HG02588 (cell line): ENCODE data around the gene WDTC1.
"Not testable (repeated sequence)": the region's sequence is repeated elsewhere in the genome, so short reads cannot be mapped to it uniquely, and the experiment has no call there.

Experiments used
- ATAC-seq: cut with Tn5 transposase; IDR thresholded peaks from one replicate; pipeline ENCODE4 v1.9.1; 2021; ENCODE audit warnings: mild to moderate bottlenecking, moderate library complexity; ENCODE audit not compliant: unreplicated experiment

WDTC1 gene

DNA sequence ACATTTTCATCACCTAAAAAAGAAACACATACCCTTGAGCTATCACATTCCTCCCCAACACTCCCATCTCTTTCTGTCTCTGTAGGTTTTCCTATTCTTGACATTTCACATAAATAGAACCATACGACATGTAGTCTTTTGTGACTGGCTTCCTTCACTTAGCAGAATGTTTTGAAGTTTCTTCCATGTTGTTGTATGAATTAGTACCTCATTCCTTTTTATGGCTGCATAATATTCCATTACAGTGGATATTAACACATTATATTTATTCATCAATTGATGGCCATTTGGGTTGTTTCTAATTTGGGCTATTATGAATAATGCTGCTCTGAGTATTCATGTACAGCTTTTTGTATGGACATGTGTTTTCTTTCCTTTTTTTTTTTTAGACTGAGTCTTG is 11.8 kb downstream of the WDTC1 start:
- ATAC-seq: no peak

- ATAC-seq: no peak
Observed at GRCh38 chr1:27253596-27253995, 19.2 kb downstream of the WDTC1 start.

GRCh38 chr1:27255136-27255535 is 20.7 kb downstream of the WDTC1 start:
- ATAC-seq: no peak

- no peak for ATAC-seq
Observed at GRCh38 chr1:27257155-27257554, 22.7 kb downstream of the WDTC1 start.

DNA sequence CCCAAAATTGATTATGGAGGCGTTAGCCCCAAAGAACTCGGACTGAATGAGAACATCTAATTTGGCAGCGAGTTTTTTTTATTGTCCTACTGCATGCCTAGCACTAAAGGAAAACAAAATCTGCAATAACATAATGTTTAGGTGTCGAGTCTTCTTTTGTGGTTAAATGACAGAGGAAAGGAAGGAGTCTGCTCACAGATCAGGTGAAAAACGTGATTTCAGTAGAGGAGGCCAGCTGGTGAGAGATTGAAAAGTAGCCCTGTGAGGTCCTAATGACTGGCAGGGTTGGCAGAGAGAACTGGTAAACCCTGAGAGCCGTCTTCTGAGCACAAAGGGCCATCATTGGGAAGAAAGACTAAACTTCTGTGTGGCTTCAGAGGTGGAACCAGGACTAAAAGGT is 24.2 kb downstream of the WDTC1 start:
- no peak for ATAC-seq

DNA sequence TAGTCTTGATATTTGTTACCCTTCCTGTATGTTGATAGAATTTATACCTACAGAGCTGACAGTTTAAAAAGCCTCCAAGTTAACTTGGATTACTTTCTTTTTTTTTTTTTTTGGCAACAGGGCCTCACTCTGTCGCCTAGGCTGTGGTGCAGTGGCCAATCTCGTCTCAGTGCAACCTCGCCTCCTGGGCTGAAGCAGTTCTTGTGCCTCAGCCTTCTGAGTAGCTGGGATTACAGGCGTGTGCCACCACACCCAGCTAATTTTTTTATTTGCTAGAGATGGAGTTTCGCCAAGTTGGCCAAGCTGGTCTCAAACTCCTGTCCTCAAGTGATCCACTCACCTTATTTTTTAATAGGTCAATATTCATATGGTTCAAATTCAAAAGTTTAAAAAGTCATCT is 32.7 kb downstream of the WDTC1 start:
- no peak for ATAC-seq

- ATAC-seq: no peak
Observed at GRCh38 chr1:27269276-27269675, 34.8 kb downstream of the WDTC1 start.

DNA sequence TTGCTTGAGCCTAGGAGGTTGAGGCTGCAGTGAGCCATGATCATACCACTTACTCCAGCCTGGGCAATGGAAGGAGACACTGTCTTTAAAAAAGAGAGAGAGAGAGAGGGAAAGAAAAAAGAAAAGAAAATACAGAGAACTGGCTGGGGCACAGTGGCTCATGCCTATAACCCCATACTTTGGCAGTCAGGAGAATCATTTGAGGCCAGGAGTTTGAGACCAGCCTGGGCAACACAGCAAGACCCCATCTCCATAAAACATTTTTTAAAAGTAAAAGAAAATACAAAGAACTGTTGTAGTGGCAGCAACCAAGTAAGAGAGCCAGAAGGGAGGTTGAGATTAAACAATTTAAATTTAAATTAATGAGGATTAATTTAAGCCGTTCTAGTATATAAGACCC is 39.8 kb downstream of the WDTC1 start:
- ATAC-seq: no peak

- no peak for ATAC-seq
Observed at GRCh38 chr1:27275696-27276095, 41.3 kb downstream of the WDTC1 start.

- ATAC-seq: no peak
Observed at GRCh38 chr1:27284425-27285273, 50.2 kb downstream of the WDTC1 start.

- no peak for ATAC-seq
Observed at GRCh38 chr1:27285274-27285660, 50.8 kb downstream of the WDTC1 start.

DNA sequence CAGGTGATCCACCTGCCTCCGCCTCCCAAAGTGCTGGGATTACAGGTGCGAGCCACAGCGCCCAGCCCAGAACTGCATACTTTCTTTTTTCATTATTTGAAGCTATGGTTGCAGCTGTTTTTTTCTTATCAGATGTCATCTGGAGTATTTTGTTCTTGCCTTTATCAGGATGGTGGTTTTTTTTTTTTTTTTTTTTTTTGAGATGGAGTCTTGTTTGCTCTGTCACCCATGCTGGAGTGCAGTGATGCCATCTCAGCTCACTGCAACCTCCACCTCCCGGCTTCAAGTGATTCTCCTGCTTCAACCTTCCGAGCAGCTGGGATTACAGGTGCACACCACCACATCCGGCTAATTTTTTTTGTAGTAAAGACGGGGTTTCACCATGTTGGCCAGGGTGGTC is 51.4 kb downstream of the WDTC1 start:
- ATAC-seq: not testable (repeated sequence)

- ATAC-seq: not testable (repeated sequence)
Observed at GRCh38 chr1:27289125-27289524, 54.7 kb downstream of the WDTC1 start.

DNA sequence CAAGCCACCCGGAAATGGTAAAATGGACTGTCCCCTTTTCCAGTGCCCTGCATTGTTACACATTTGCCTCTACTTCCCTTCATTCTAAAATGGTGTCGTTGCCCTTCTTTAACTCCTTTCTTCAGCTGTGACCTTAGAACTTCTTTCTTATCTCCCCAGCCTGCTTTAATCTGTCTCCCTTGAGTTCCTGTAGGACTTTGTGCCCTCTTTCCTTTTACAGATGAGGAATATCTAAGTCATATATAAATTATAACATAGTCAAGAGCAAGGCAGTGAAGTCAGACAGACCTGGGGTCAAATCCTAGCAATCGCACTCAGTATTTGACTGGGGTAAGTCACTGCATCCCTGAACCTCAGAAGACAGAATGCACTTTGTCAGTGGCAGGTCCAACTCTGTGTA is 56.1 kb downstream of the WDTC1 start:
- ATAC-seq: no peak

DNA sequence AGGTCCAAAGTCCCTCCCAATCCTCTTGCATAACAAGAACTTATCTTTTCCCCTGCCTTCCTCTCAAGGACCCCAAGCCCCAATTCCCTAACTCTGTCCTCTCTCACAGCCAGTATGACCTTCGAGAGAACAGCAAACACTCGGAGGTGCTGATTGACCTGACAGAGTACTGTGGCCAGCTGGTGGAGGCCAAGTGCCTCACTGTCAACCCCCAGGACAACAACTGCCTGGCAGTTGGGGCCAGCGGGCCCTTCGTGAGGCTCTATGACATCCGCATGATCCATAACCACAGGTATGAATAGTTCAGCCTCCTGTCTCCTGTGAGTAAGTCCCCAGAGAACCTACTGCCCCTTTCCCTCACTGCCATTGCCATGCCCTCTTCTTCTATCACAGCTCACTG is 57.7 kb downstream of the WDTC1 start:
- no peak for ATAC-seq

DNA sequence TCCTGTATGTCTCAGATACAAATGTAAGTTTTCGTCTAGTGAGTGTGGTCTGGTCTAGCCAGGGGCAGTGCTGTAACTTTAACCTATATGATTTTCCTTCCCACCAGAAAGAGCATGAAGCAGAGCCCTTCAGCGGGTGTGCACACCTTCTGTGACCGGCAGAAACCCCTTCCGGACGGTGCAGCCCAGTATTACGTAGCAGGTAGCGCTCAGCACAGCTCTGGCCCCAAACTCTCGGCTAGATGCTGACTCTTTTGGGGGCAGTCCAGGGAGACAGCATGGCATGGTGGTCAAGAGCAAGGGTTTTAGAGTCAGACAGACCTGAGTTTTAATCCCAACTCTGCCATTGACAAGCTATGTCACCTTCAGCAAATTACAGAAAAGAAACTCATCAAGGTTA is 59.5 kb downstream of the WDTC1 start:
- no peak for ATAC-seq

DNA sequence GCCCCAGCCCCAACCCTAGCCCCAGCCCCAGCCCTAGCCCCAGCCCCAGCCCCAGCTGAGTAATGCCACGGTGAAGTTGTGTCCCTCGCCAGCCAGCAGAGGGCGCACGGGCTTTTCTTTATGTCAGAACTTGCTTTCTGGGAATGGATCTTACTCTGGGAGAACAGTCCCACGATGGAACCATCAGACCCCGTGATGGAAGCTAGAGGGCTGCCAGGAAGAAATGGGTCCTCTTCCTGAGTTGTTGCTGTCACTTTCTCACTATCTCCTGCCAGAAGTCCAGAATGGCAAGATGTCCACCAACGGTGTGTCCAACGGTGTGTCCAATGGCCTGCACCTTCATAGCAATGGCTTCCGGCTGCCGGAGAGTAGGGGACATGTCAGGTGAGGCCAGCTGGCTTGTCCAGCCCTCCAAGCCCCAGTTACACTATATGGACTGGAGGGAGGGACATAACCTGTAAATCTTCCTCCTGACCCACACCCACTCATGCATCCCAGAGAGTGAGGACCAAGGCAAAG is 62.4 kb downstream of the WDTC1 start:
- ATAC-seq: no peak

GRCh38 chr1:27297903-27298302 is 63.5 kb downstream of the WDTC1 start:
- no peak for ATAC-seq

- no peak for ATAC-seq
Observed at GRCh38 chr1:27298632-27299384, 64.4 kb downstream of the WDTC1 start.

DNA sequence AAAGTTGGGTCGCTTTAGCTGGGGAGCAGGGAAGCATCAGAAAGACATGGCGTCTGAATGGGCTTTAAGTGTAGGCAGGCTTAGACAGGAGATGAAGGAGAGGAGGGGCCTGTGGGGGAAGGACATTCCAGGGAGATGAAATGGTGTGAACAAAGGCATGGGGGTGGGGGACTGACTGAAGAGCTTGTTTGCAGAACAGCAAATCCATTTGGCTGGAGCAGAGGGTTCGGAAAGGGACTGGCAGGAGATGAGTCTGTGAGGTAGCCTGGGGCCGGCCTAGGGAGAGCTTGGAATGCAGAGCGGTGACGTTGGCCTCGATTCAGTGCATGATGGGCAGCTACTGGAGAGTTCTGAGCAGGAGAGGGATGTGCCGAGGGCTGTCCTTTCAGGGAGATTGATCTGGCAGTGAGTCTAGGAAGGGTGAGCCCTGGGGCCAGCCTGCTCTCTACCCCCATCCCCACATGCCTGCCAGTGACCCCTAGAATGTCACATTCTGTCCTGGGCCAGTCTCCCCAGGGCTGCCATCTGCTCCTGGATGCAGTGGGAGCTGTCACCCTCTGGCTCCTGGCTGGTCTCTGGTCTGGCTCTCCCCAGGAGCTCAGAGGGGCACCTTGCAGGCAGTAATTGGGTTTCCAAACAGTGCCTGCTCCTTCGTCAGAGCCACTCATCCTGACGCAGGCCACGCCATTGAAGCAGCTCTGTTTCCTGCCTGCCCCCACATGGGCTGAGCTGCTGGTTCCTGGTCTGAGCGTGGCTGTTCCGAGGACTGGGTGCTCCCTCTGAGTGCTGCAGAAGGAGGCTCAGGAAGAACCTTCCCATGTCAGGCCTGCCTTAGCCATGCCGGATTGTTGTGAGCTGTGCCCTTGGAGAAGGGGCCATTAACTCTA is 65.2 kb downstream of the WDTC1 start:
- ATAC-seq: no peak
